Measurements from ENCODE around the gene LPAR4. TPM values are rescaled to one million over a fixed set of nuclear protein-coding genes. Genes with fewer than 3 reads are reported as not detected.

The LPAR4 gene
- 0.21 TPM in 1 of 2 replicates, not detected in the other for total RNA-seq

GRCh38 chrX:78747489-78747888, at the start of gene LPAR4:
TSS of gene LPAR4 (plus strand) at chrX:78747720. CDS start at chrX:78754870, 7,150 bp downstream.
- TF ChIP-seq CTCF (IDR thresholded peaks at IDR 0.05; ENCODE audit: insufficient read depth, low read length, poor library complexity, severe bottlenecking) = no peak
- Histone ChIP-seq H3K27me3 (ENCODE audit: control insufficient read depth, insufficient read depth, low read length) (no peaks in the 10 kb centered on the region), H3K36me3 (ENCODE audit: control insufficient read depth, insufficient read depth, low read length) (no peaks in the 10 kb centered on the region), H3K4me3 (ENCODE audit: low read depth, low read length) (peak within 1 kb of the TSS; percentile 37)
- peak; percentile 16 for DNase-seq (ENCODE audit: low read depth)

- H3K4me3 ChIP-seq (ENCODE audit: low read depth, low read length) = no peak overlapping the region
- no peaks in the 10 kb centered on the region for H3K36me3 ChIP-seq (ENCODE audit: control insufficient read depth, insufficient read depth, low read length)
- no peak for TF ChIP-seq CTCF (IDR thresholded peaks at IDR 0.05; ENCODE audit: insufficient read depth, low read length, poor library complexity, severe bottlenecking)
- DNase-seq (ENCODE audit: low read depth) = no peak
- no peaks in the 10 kb centered on the region for H3K27me3 ChIP-seq (ENCODE audit: control insufficient read depth, insufficient read depth, low read length)
Measured at GRCh38 chrX:78706071-78706470, 41.4 kb upstream of the LPAR4 start.

- peak; percentile 52 for TF ChIP-seq CTCF (IDR thresholded peaks at IDR 0.05; ENCODE audit: insufficient read depth, low read length, poor library complexity, severe bottlenecking)
- Histone ChIP-seq H3K4me3 (ENCODE audit: low read depth, low read length) (no peak overlapping the region), H3K36me3 (ENCODE audit: control insufficient read depth, insufficient read depth, low read length) (no peaks in the 10 kb centered on the region), H3K27me3 (ENCODE audit: control insufficient read depth, insufficient read depth, low read length) (no peaks in the 10 kb centered on the region)
- DNase-seq (ENCODE audit: low read depth) = peak; percentile 10
Measured at GRCh38 chrX:78708262-78708661, 39.3 kb upstream of the LPAR4 start.

GRCh38 chrX:78708816-78709215, 38.7 kb upstream of the LPAR4 start:
- TF ChIP-seq CTCF (IDR thresholded peaks at IDR 0.05; ENCODE audit: insufficient read depth, low read length, poor library complexity, severe bottlenecking) = no peak
- no peak overlapping the region for H3K4me3 ChIP-seq (ENCODE audit: low read depth, low read length)

GRCh38 chrX:78710171-78710570, 37.3 kb upstream of the LPAR4 start:
- TF ChIP-seq CTCF (IDR thresholded peaks at IDR 0.05; ENCODE audit: insufficient read depth, low read length, poor library complexity, severe bottlenecking) = no peak
- Histone ChIP-seq H3K36me3 (ENCODE audit: control insufficient read depth, insufficient read depth, low read length) (no peaks in the 10 kb centered on the region), H3K4me3 (ENCODE audit: low read depth, low read length) (no peak overlapping the region), H3K27me3 (ENCODE audit: control insufficient read depth, insufficient read depth, low read length) (no peaks in the 10 kb centered on the region)
- no peak for DNase-seq (ENCODE audit: low read depth)

More at GRCh38 chrX:78708816-78709215, 38.7 kb upstream of the LPAR4 start:
- Histone ChIP-seq H3K36me3 (ENCODE audit: control insufficient read depth, insufficient read depth, low read length) (no peaks in the 10 kb centered on the region), H3K27me3 (ENCODE audit: control insufficient read depth, insufficient read depth, low read length) (no peaks in the 10 kb centered on the region)
- no peak for DNase-seq (ENCODE audit: low read depth)

GRCh38 chrX:78712336-78712735, 35.2 kb upstream of the LPAR4 start:
- no peak for DNase-seq (ENCODE audit: low read depth)
- Histone ChIP-seq H3K27me3 (ENCODE audit: control insufficient read depth, insufficient read depth, low read length) (no peaks in the 10 kb centered on the region), H3K36me3 (ENCODE audit: control insufficient read depth, insufficient read depth, low read length) (no peaks in the 10 kb centered on the region), H3K4me3 (ENCODE audit: low read depth, low read length) (no peak overlapping the region)
- no peak for TF ChIP-seq CTCF (IDR thresholded peaks at IDR 0.05; ENCODE audit: insufficient read depth, low read length, poor library complexity, severe bottlenecking)

Data from kidney epithelial cell (primary cell).